H1 (cell line): ENCODE measurements around the gene DDX31. TPM values are rescaled to one million over a fixed set of nuclear protein-coding genes. Genes with fewer than 3 reads are reported as not detected.

Experiments used
- CTCF ChIA-PET: fragments of 300-600 bp; sonication (Branson Sonifier 250); formaldehyde crosslinking; loops from one replicate; lab custom pipeline; 2021; ENCODE audit not compliant: partially characterized antibody; lab: Charles Lee
- POLR2A ChIA-PET: fragments of 300-600 bp; sonication (Branson Sonifier 250); formaldehyde crosslinking; loops from one replicate; lab custom pipeline; 2021; ENCODE audit warnings: inconsistent platforms; ENCODE audit not compliant: partially characterized antibody; lab: Charles Lee
- DNase-seq, 2 experiments: peaks; one replicate each; pipeline versions ENCODE4 v3.0.0 to v3.0.0-alpha.2; 2010 to 2022; ENCODE audit warnings: low spot score in 2 of 2, low read depth in 1 of 2, mixed read lengths in 1 of 2
- FAIRE-seq: peaks from 2 replicates; lab custom pipeline; 2011; peaks lifted over from hg19 to GRCh38; lab: Jason Lieb, UNC
- H2AFZ ChIP-seq: 2 replicates; pipeline ENCODE4 v1.8.1; 2012; ENCODE audit warnings: low read length, inconsistent platforms
- H2AK5ac ChIP-seq: 2 replicates; pipeline ENCODE4 v1.6.1; 2013; ENCODE audit warnings: low read depth, low read length
- H2BK120ac ChIP-seq: replicated peaks from 2 replicates; pipeline ENCODE3; 2013; ENCODE audit warnings: low read depth, low read length, inconsistent platforms
- H2BK12ac ChIP-seq: 2 replicates; pipeline ENCODE4 v1.6.1; 2013; ENCODE audit warnings: low read depth, low read length
- H2BK15ac ChIP-seq: 2 replicates; pipeline ENCODE4 v1.6.1; 2013; ENCODE audit warnings: low read length
- H2BK20ac ChIP-seq: 2 replicates; pipeline ENCODE4 v1.6.1; 2013; ENCODE audit warnings: low read length
- H2BK5ac ChIP-seq: 2 replicates; pipeline ENCODE4 v1.6.1; 2013; ENCODE audit warnings: low read depth, low read length
- H3K14ac ChIP-seq: 2 replicates; pipeline ENCODE4 v1.6.1; 2013; ENCODE audit warnings: inconsistent platforms; ENCODE audit not compliant: insufficient read length
- H3K18ac ChIP-seq: 2 replicates; pipeline ENCODE4 v1.6.1; 2013; ENCODE audit warnings: low read length; ENCODE audit errors: extremely low read depth
- H3K23ac ChIP-seq: 2 replicates; pipeline ENCODE4 v1.6.1; 2013; ENCODE audit warnings: inconsistent platforms; ENCODE audit not compliant: insufficient read length
- H3K23me2 ChIP-seq: 2 replicates; pipeline ENCODE4 v1.6.1; 2013; ENCODE audit warnings: low read depth, low read length
- H3K27ac ChIP-seq: 2 replicates; pipeline ENCODE4 v1.6.1; 2011; ENCODE audit warnings: low read depth, low read length, inconsistent platforms
- H3K27me3 ChIP-seq, 4 experiments: replicated peaks in 1 of 4; 1 replicate in 1 of 4; 2 replicates in 3 of 4; pipeline versions ENCODE4 v1.6.1 to v1.8.1; 2011 to 2013; ENCODE audit warnings: low read length in 3 of 4, mild to moderate bottlenecking in 3 of 4, inconsistent platforms in 2 of 4, mixed read lengths in 2 of 4, moderate library complexity in 1 of 4; ENCODE audit not compliant: control insufficient read depth in 3 of 4, insufficient read depth in 3 of 4; ENCODE audit errors: extremely low read depth in 1 of 4
- H3K36me3 ChIP-seq, 4 experiments: 2 replicates each; pipeline versions ENCODE4 v1.6.1 to v1.8.1; 2011 to 2013; ENCODE audit warnings: mild to moderate bottlenecking in 4 of 4, low read length in 3 of 4, moderate library complexity in 2 of 4, control low read depth in 1 of 4, inconsistent platforms in 1 of 4; ENCODE audit not compliant: insufficient read depth in 4 of 4, control insufficient read depth in 2 of 4
- H3K4ac ChIP-seq: replicated peaks from 2 replicates; pipeline ENCODE3; 2013; ENCODE audit warnings: low read length, low read depth, mixed read lengths, inconsistent platforms; ENCODE audit not compliant: insufficient read length
- H3K4me1 ChIP-seq, 4 experiments: replicated peaks in 1 of 4; 1 replicate in 1 of 4; 2 replicates in 3 of 4; pipeline versions ENCODE4 v1.6.1 to v1.8.1; 2011 to 2013; ENCODE audit warnings: low read length in 3 of 4, inconsistent platforms in 2 of 4, mixed read lengths in 1 of 4; ENCODE audit not compliant: insufficient read depth in 4 of 4, control insufficient read depth in 3 of 4
- H3K4me2 ChIP-seq, 2 experiments: 2 replicates each; pipeline versions ENCODE4 v1.6.1 to v1.8.1; 2011 to 2013; ENCODE audit warnings: low read depth in 2 of 2, low read length in 2 of 2, control low read depth in 1 of 2, inconsistent platforms in 1 of 2, mild to moderate bottlenecking in 1 of 2; ENCODE audit not compliant: insufficient read depth in 1 of 2
- H3K4me3 ChIP-seq, 4 experiments: fragments of 200-600, 300-600 bp in 1 of 4; sonication (generic), shearing (Covaris generic), sonication (Bioruptor Twin) in 1 of 4; 2 replicates each; pipeline versions ENCODE4 v1.5.1 to v1.8.1; 2011 to 2016; ENCODE audit warnings: low read length in 4 of 4, low read depth in 3 of 4, control low read depth in 2 of 4, inconsistent platforms in 2 of 4, mild to moderate bottlenecking in 2 of 4, mixed read lengths in 1 of 4, moderate library complexity in 1 of 4; ENCODE audit not compliant: insufficient read depth in 2 of 4; ENCODE audit errors: extremely low read depth in 1 of 4
- H3K56ac ChIP-seq: replicated peaks from 2 replicates; pipeline ENCODE3; 2013; ENCODE audit warnings: low read depth, mild to moderate bottlenecking, mixed read lengths, low read length, inconsistent platforms; ENCODE audit not compliant: insufficient read length
- H3K79me1 ChIP-seq: 2 replicates; pipeline ENCODE4 v1.6.1; 2013; ENCODE audit warnings: low read depth, low read length, control low read depth
- H3K79me2 ChIP-seq, 2 experiments: 2 replicates each; pipeline versions ENCODE4 v1.6.1 to v1.8.1; 2012 to 2013; ENCODE audit warnings: low read length in 2 of 2, mild to moderate bottlenecking in 2 of 2, inconsistent platforms in 1 of 2; ENCODE audit not compliant: insufficient read depth in 2 of 2, control insufficient read depth in 1 of 2
- H3K9ac ChIP-seq, 4 experiments: replicated peaks in 1 of 4; 1 replicate in 1 of 4; 2 replicates in 3 of 4; pipeline versions ENCODE4 v1.6.1 to v1.8.1; 2011 to 2013; ENCODE audit warnings: low read depth in 3 of 4, low read length in 3 of 4, control low read depth in 2 of 4, mild to moderate bottlenecking in 2 of 4, moderate library complexity in 2 of 4, inconsistent platforms in 1 of 4; ENCODE audit errors: extremely low read depth in 1 of 4
- H3K9me3 ChIP-seq, 2 experiments: 2 replicates each; pipeline versions ENCODE4 v1.6.1 to v1.8.1; 2012 to 2013; ENCODE audit warnings: mild to moderate bottlenecking in 2 of 2, moderate library complexity in 2 of 2, control low read depth in 1 of 2, inconsistent platforms in 1 of 2, low read depth in 1 of 2, low read length in 1 of 2, mixed read lengths in 1 of 2; ENCODE audit not compliant: insufficient read depth in 2 of 2
- H4K20me1 ChIP-seq, 2 experiments: replicated peaks in 1 of 2; 2 replicates each; pipeline versions ENCODE3 to v1.8.1; 2011 to 2013; ENCODE audit warnings: inconsistent platforms in 2 of 2, low read length in 2 of 2, mild to moderate bottlenecking in 1 of 2; ENCODE audit not compliant: insufficient read depth in 2 of 2, control insufficient read depth in 1 of 2
- H4K5ac ChIP-seq: 2 replicates; pipeline ENCODE4 v1.6.1; 2013; ENCODE audit warnings: low read length, low read depth, mixed read lengths, inconsistent platforms; ENCODE audit not compliant: insufficient read length
- H4K8ac ChIP-seq: 2 replicates; pipeline ENCODE4 v1.8.0; 2013; ENCODE audit warnings: mild to moderate bottlenecking, moderate library complexity, low read length, inconsistent platforms; ENCODE audit not compliant: insufficient read depth; ENCODE audit errors: extremely low read depth
- H4K91ac ChIP-seq: replicated peaks from 2 replicates; pipeline ENCODE3; 2013; ENCODE audit warnings: low read length, mixed read lengths, inconsistent platforms; ENCODE audit not compliant: insufficient read length
- CHD2 ChIP-seq: IDR thresholded peaks from 2 replicates; pipeline ENCODE4 v1.6.1; 2012; ENCODE audit warnings: low read length, improper control_type of control experiment
- CREB1 ChIP-seq: IDR thresholded peaks from 2 replicates; pipeline ENCODE4 v1.6.1; 2012; ENCODE audit warnings: inconsistent platforms
- FOSL1 ChIP-seq: IDR thresholded peaks from 2 replicates; pipeline ENCODE4 v1.6.1; 2011; ENCODE audit warnings: mild to moderate bottlenecking, low read depth, low read length, moderate library complexity; ENCODE audit not compliant: insufficient read depth
- WGBS, 2 experiments: shearing (Covaris generic) in 1 of 2; methylation state at CpG; one replicate each; pipeline versions ENCODE4 v1.1.6 to v1.1.7; 2013 to 2015; ENCODE audit warnings: low lambda C conversion rate in 2 of 2, mixed read lengths in 2 of 2, inconsistent platforms in 1 of 2, low coverage in 1 of 2, missing lambda C conversion rate in 1 of 2; ENCODE audit not compliant: insufficient replicate concordance in 2 of 2, insufficient coverage in 1 of 2, insufficient read length in 1 of 2; ENCODE audit errors: extremely low coverage in 1 of 2, missing lambda C conversion rate in 1 of 2; 5-methylcytosine and 5-hydroxymethylcytosine counted together
- polyA plus RNA-seq, 7 experiments: library from polyadenylated mRNA; depleted of rRNA in 3 of 7; stranded (reverse) in 5 of 7; unstranded in 2 of 7; fragments of >200 nt in 5 of 7; fragments of 200-250 nt in 2 of 7; gene quantifications; 1 replicate in 5 of 7; 2 replicates in 1 of 7; 4 replicates in 1 of 7; pipeline versions ENCODE4 v1.2.1 to v1.2.3, GENCODE V29; 2011 to 2013; ENCODE audit warnings: missing spikeins in 2 of 7, mixed read lengths in 2 of 7
- total RNA-seq: library from RNA; stranded (reverse); fragmentation: NEBNext Ultra II Directional; extraction: Animal tissue kit (Norgen Biotek cat#: 25700); gene quantifications from 2 replicates; pipeline ENCODE4 v1.2.1, GENCODE V29; 2021

Gene DDX31
- total and polyA plus RNA-seq, 2 of the 8 experiments (the other 6 are each of a cell fraction or from before 2014, with no cell fraction given) = 9.5 to 23.7 TPM

DNA sequence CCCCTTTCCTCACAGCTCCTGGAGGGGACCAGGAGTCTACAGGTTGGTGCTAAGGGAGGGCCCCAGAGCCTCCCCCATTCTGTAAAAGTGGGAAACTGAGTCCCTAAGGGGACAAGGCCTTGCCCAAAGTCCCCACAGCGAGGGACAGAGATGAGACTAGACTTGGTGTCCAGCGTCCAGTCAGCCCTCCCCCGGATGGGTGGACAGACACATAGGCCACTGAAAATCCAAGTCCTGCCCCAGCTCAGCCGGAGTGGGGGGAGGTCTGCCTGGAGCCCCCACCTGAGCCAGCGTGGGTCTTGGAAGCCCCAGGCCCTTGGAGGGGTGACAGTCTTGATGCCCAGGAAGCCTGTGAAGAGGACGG is 82.2 kb downstream of the DDX31 start:
- no peaks in the 10 kb centered on the region for H3K79me1 ChIP-seq
- H3K18ac ChIP-seq = peak overlapping the region; percentile 71; the same call in 1 of the 2 replicates
- H2AK5ac ChIP-seq = no peak overlapping the region
- peak overlapping the region; percentile 64 to 89 for H3K4me2 ChIP-seq
- H3K36me3 ChIP-seq = peaks cover 0 to 4% (median 0%) of the 10 kb centered on the region in 4 experiments; a peak in 1 of 8 replicates
- no peaks in the 10 kb centered on the region for H3K79me2 ChIP-seq
- H4K20me1 ChIP-seq = peaks cover 2 to 29% of the 10 kb centered on the region in 2 experiments
- H3K4me1 ChIP-seq = peaks cover 0 to 74% (median 49%) of the 10 kb centered on the region in 4 experiments; a peak in 6 of 7 replicates
- FAIRE-seq = no peak
- no peak overlapping the region for H3K27ac ChIP-seq
- peak overlapping the region; percentile 98; the same call in 1 of the 2 replicates for H2BK12ac ChIP-seq
- H2BK120ac ChIP-seq = peak overlapping the region; percentile 19
- H2BK5ac ChIP-seq = no peak overlapping the region
- H4K91ac ChIP-seq = peak overlapping the region; percentile 38
- no peaks in the 10 kb centered on the region for H3K9me3 ChIP-seq
- peaks cover 73 to 85% (median 81%) of the 10 kb centered on the region in 4 experiments for H3K27me3 ChIP-seq
- H2BK15ac ChIP-seq = no peak overlapping the region
- no peak overlapping the region for H4K5ac ChIP-seq
- H2AFZ ChIP-seq = no peak overlapping the region
- H3K56ac ChIP-seq = no peak overlapping the region
- no peak overlapping the region for H3K23ac ChIP-seq
- H3K14ac ChIP-seq = no peak overlapping the region
- no peak overlapping the region for H3K9ac ChIP-seq
- H3K4ac ChIP-seq = peak overlapping the region; percentile 16
- ChIA-PET CTCF (interaction anchor here (0.7 to 1.1 kb wide), 3 partner anchors 8 to 41 kb away, joined by 3 read pairs; no protein-coding TSS in a partner anchor), POLR2A (interaction anchor here (1.1 to 2.9 kb wide), 2 partner anchors 11 to 82 kb away, joined by 4 to 10 read pairs; partner anchors contain the start of genes DDX31 and GTF3C4)
- peaks cover 17% of the 10 kb centered on the region for H3K23me2 ChIP-seq
- peak overlapping the region; percentile 80; the same call in 1 of the 2 replicates for H2BK20ac ChIP-seq
- H3K4me3 ChIP-seq = peak overlapping the region in 3 of 4 experiments; percentile 1 to 65 (median 14); a peak in 4 of 8 replicates
- peak overlapping the region; percentile 20; the same call in 1 of the 2 replicates for H4K8ac ChIP-seq
- 18% methylated on average over 6 of the region's 6 CpGs; no CpG with 5 or more reads in 1 of the 2 experiments for WGBS, 2 experiments
- DNase-seq = no peak
- TF ChIP-seq FOSL1 = no peak
- no peak for TF ChIP-seq CREB1
- no peak for TF ChIP-seq CHD2
